ENCODE measurements around the gene DCTN2.
"Not testable (repeated sequence)": the region's sequence is repeated elsewhere in the genome, so short reads cannot be mapped to it uniquely, and the experiment has no call there.

The DCTN2 gene

GRCh38 chr12:57527184-57527583 lies 19.8 kb downstream of the DCTN2 start:
- no peak for DNase-seq (ENCODE audit: low read depth)

GRCh38 chr12:57526477-57527126 lies 20.4 kb downstream of the DCTN2 start:
- no peak for DNase-seq (ENCODE audit: low read depth)

GRCh38 chr12:57525615-57526383 lies 21.2 kb downstream of the DCTN2 start:
- no peak for DNase-seq (ENCODE audit: low read depth)

GRCh38 chr12:57524814-57525614 lies 22.0 kb downstream of the DCTN2 start:
- no peak for DNase-seq (ENCODE audit: low read depth)

GRCh38 chr12:57523706-57524614 lies 23.0 kb downstream of the DCTN2 start:
- DNase-seq (ENCODE audit: low read depth): no peak

- DNase-seq (ENCODE audit: low read depth): peak; percentile 52
Observed at GRCh38 chr12:57522887-57523705, 23.9 kb downstream of the DCTN2 start.

- DNase-seq (ENCODE audit: low read depth): peak; percentile 92
Observed at GRCh38 chr12:57522011-57522886, 24.7 kb downstream of the DCTN2 start, which contains the start of gene MBD6. TSS of gene MBD6 (plus strand) at chr12:57522824. CDS start at chr12:57524304, 1,480 bp downstream.

GRCh38 chr12:57521525-57522010 lies 25.4 kb downstream of the DCTN2 start:
- peak; percentile 70 for DNase-seq (ENCODE audit: low read depth)

- DNase-seq (ENCODE audit: low read depth): peak; percentile 98
Observed at GRCh38 chr12:57520053-57520818, 26.8 kb downstream of the DCTN2 start, which contains the start of gene DDIT3. TSS of gene DDIT3 (minus strand) at chr12:57520514. CDS start at chr12:57517406, 3,108 bp downstream.

- DNase-seq (ENCODE audit: low read depth): no peak
Observed at GRCh38 chr12:57519796-57520052, 27.3 kb downstream of the DCTN2 start.

GRCh38 chr12:57518920-57519795 lies 27.8 kb downstream of the DCTN2 start:
- peak; percentile 57 for DNase-seq (ENCODE audit: low read depth)

GRCh38 chr12:57518176-57518919 lies 28.6 kb downstream of the DCTN2 start:
- DNase-seq (ENCODE audit: low read depth): no peak

GRCh38 chr12:57517718-57518117 lies 29.3 kb downstream of the DCTN2 start:
- DNase-seq (ENCODE audit: low read depth): not testable (repeated sequence)

GRCh38 chr12:57517187-57517586 lies 29.8 kb downstream of the DCTN2 start:
- DNase-seq (ENCODE audit: low read depth): peak; percentile 21

GRCh38 chr12:57516617-57517153 lies 30.3 kb downstream of the DCTN2 start:
- no peak for DNase-seq (ENCODE audit: low read depth)

GRCh38 chr12:57515934-57516541 lies 31.0 kb downstream of the DCTN2 start:
- DNase-seq (ENCODE audit: low read depth): no peak
